GM12878 (cell line): ENCODE measurements around the gene NSD2. TPM values are rescaled to one million over a fixed set of nuclear protein-coding genes. Genes with fewer than 3 reads are reported as not detected.

ENCODE experiments used
- ATAC-seq: fragments of 200-7000 bp; cut with Tn5 transposase; 3 replicates; pipeline ENCODE4 v1.9.1; 2020; ENCODE audit warnings: mild to moderate bottlenecking, moderate library complexity
- BruUV-seq: library from RNA; stranded (reverse); fragments of 400-500 nt; replicated peaks from 2 replicates; lab custom pipeline; 2021; lab: Mats Ljungman, UMichigan
- CTCF ChIA-PET: fragments of 300-600 bp; sonication (Branson Sonifier 250); formaldehyde crosslinking; extraction: SDS; loops from one replicate; lab custom pipeline; 2021; ENCODE audit warnings: inconsistent platforms; lab: Yijun Ruan, JAX
- POLR2A ChIA-PET: fragments of 350-600 bp; formaldehyde crosslinking; extraction: SDS; loops from one replicate; lab custom pipeline; 2021; ENCODE audit warnings: inconsistent platforms; lab: Charles Lee
- RAD21 ChIA-PET: fragments of 300-600 bp; sonication (Branson Sonifier 250); formaldehyde crosslinking; loops from one replicate; lab custom pipeline; 2023; ENCODE audit warnings: antibody characterized with exemption; ENCODE audit not compliant: unreplicated experiment; lab: Charles Lee
- SMC1A ChIA-PET: fragments of 300-600 bp; sonication (Branson Sonifier 250); formaldehyde crosslinking; loops from one replicate; lab custom pipeline; 2023; ENCODE audit not compliant: unreplicated experiment, uncharacterized antibody; lab: Charles Lee
- DNase-seq: peaks from one replicate; pipeline ENCODE4 v3.0.0-alpha.2; 2011; ENCODE audit warnings: low read depth, low spot score
- FAIRE-seq: peaks from 3 replicates; lab custom pipeline; 2011; peaks lifted over from hg19 to GRCh38; lab: Jason Lieb, UNC
- H2AFZ ChIP-seq: 2 replicates; pipeline ENCODE4 v1.6.0; 2011; ENCODE audit warnings: low read depth, low read length, control low read depth; ENCODE audit not compliant: control insufficient read depth
- H3K27ac ChIP-seq: 2 replicates; pipeline ENCODE4 v1.5.1; 2011; ENCODE audit warnings: control low read depth; ENCODE audit not compliant: control insufficient read depth, insufficient read depth
- H3K27me3 ChIP-seq, 2 experiments: replicated peaks in 1 of 2; 2 replicates each; pipeline versions ENCODE4 v1.6.0 to v1.6.1; 2011; ENCODE audit warnings: low read length in 1 of 2; ENCODE audit not compliant: control insufficient read depth in 2 of 2, insufficient read depth in 2 of 2
- H3K36me3 ChIP-seq, 2 experiments: 2 replicates each; pipeline ENCODE4 v1.5.1; 2011; ENCODE audit warnings: low read length in 1 of 2; ENCODE audit not compliant: control insufficient read depth in 2 of 2, insufficient read depth in 2 of 2
- H3K4me1 ChIP-seq: 2 replicates; pipeline ENCODE4 v1.6.1; 2011; ENCODE audit warnings: mild to moderate bottlenecking, low read length, moderate library complexity, mixed read lengths; ENCODE audit not compliant: control insufficient read depth, insufficient read depth
- H3K4me2 ChIP-seq: 2 replicates; pipeline ENCODE4 v1.6.0; 2011; ENCODE audit warnings: control low read depth; ENCODE audit not compliant: control insufficient read depth, insufficient read depth
- H3K4me3 ChIP-seq: fragments of 200-600 bp; sonication (generic); 2 replicates; pipeline ENCODE4 v1.5.1; 2016
- H3K79me2 ChIP-seq: 2 replicates; pipeline ENCODE4 v1.6.0; 2011; ENCODE audit warnings: low read length; ENCODE audit not compliant: control insufficient read depth, insufficient read depth
- H3K9ac ChIP-seq: 2 replicates; pipeline ENCODE4 v1.8.0; 2011; ENCODE audit warnings: low read length, control low read depth, mixed read lengths; ENCODE audit not compliant: control insufficient read depth, insufficient read depth
- H3K9me3 ChIP-seq: replicated peaks from 3 replicates; pipeline ENCODE4 v1.5.1; 2011; ENCODE audit warnings: mild to moderate bottlenecking, low read length; ENCODE audit not compliant: control insufficient read depth, insufficient read depth
- H4K20me1 ChIP-seq: 2 replicates; pipeline ENCODE4 v1.6.0; 2011; ENCODE audit not compliant: control insufficient read depth, insufficient read depth
- BRCA1 ChIP-seq: IDR thresholded peaks from 2 replicates; pipeline ENCODE4 v1.6.1; 2011; ENCODE audit warnings: low read depth, low read length, improper control_type of control experiment
- EED ChIP-seq: sonication (generic); IDR thresholded peaks from 2 replicates; pipeline ENCODE4 v1.6.1; 2016; ENCODE audit warnings: antibody characterized with exemption, low read depth
- KLF5 ChIP-seq: fragments of 450-650 bp; IDR thresholded peaks from 2 replicates; pipeline ENCODE4 v1.6.1; 2014; ENCODE audit warnings: mild to moderate bottlenecking; ENCODE audit not compliant: partially characterized antibody
- PAX5 ChIP-seq: IDR thresholded peaks from 2 replicates; pipeline ENCODE4 v1.6.1; 2011; ENCODE audit warnings: low read depth, low read length, borderline replicate concordance
- SMC3 ChIP-seq: IDR thresholded peaks from 2 replicates; pipeline ENCODE4 v1.6.1; 2011; ENCODE audit warnings: low read length, improper control_type of control experiment, borderline replicate concordance
- SPI1 ChIP-seq: IDR thresholded peaks from 2 replicates; pipeline ENCODE4 v1.6.1; 2011; ENCODE audit warnings: low read depth, mild to moderate bottlenecking, low read length, moderate library complexity, borderline replicate concordance; ENCODE audit not compliant: insufficient read depth
- TCF3 ChIP-seq: IDR thresholded peaks from 2 replicates; pipeline ENCODE4 v1.6.1; 2012; ENCODE audit warnings: low read depth, mild to moderate bottlenecking, low read length, borderline replicate concordance; ENCODE audit not compliant: insufficient read depth
- YY1 ChIP-seq: IDR thresholded peaks from 2 replicates; pipeline ENCODE4 v1.6.1; 2011; ENCODE audit warnings: low read depth, mild to moderate bottlenecking, low read length
- WGBS: methylation state at CpG from one replicate; pipeline ENCODE4 v1.1.6; 2016; ENCODE audit warnings: low lambda C conversion rate; ENCODE audit not compliant: insufficient replicate concordance, insufficient coverage; ENCODE audit errors: missing lambda C conversion rate; 5-methylcytosine and 5-hydroxymethylcytosine counted together
- in situ Hi-C: fragments of 300-500 bp; cut with MboI; formaldehyde crosslinking; loops from 9 replicates; pipeline ENCODE4 v1.14.3; 2018; ENCODE audit warnings: mixed read lengths
- intact Hi-C: fragments of 100-400 bp; cut with micrococcal nuclease; formaldehyde crosslinking; loops from one replicate; pipeline ENCODE4 v1.14.2; 2022; ENCODE audit not compliant: unreplicated experiment
- polyA plus RNA-seq, 11 experiments: library from polyadenylated mRNA; depleted of rRNA in 4 of 11; unstranded in 6 of 11; stranded (reverse) in 5 of 11; fragments of >200 nt; fragmentation: Nextera tagmentation in 4 of 11; fragmentation: Illumina TruSeq in 1 of 11; extraction: Ambion mirVana in 4 of 11; extraction: Trizol in 1 of 11; gene quantifications; 1 replicate in 1 of 11; 2 replicates in 10 of 11; pipeline versions ENCODE4 v1.2.1 to v1.2.3, GENCODE V29; 2011 to 2016; ENCODE audit warnings: inconsistent platforms in 2 of 11, missing spikeins in 2 of 11, low read depth in 1 of 11
- total RNA-seq, 4 experiments: library from RNA; depleted of rRNA in 3 of 4; stranded (reverse); fragments of >200 nt in 3 of 4; fragmentation: Illumina TruSeq in 1 of 4; extraction: Trizol in 1 of 4; gene quantifications; 2 replicates each; pipeline versions ENCODE4 v1.2.1 to v1.2.3, GENCODE V29; 2013 to 2021
- TF ChIP-seq, protein P1 (sequence below): IDR thresholded peaks from 2 replicates; pipeline ENCODE4 v1.6.1; 2012; ENCODE audit warnings: low read depth, low read length, improper control_type of control experiment

The NSD2 gene
- total and polyA plus RNA-seq, 10 of the 15 experiments (the other 5 are each of a cell fraction or from before 2014, with no cell fraction given), result 8.6 to 139 (median 67.2) TPM

DNA sequence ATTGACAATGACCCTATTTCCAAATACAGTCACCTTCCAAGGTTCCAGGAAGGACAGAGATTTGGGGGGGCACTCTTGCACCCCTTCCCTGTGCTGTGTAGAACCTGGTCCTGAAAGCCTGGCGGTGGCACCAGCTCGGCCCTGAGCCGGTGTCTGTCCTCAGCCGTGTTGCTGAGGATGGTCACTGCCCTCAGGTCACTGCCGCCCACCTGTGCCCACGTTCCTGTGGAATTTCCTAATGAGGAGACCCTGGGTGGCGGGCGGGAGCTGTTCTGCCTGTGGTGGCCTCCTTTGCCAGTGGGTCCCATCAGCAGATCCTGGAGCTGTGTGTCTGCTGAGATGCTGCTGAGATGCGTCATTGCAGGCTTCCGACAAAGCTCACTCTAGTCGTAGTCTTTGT lies 104.7 kb downstream of the NSD2 start:
- Histone ChIP-seq H3K79me2 (no peaks in the 10 kb centered on the region), H2AFZ (no peak overlapping the region), H3K4me3 (no peak overlapping the region), H4K20me1 (no peaks in the 10 kb centered on the region), H3K4me1 (no peaks in the 10 kb centered on the region), H3K36me3 (peaks cover 21 to 48% of the 10 kb centered on the region in 2 experiments), H3K27me3 (no peaks in the 10 kb centered on the region), H3K9me3 (no peaks in the 10 kb centered on the region), H3K27ac (no peak overlapping the region), H3K9ac (no peak overlapping the region), H3K4me2 (no peak overlapping the region)
- FAIRE-seq, result no peak
- no TSS peak for BruUV-seq
- TF ChIP-seq EED (no peak), SPI1 (no peak), PAX5 (no peak), YY1 (no peak)
- SMC1A ChIA-PET, result no interaction called here
- no peak for DNase-seq
- intact Hi-C loops (no loop called here), in situ Hi-C loops (no loop called here)
- WGBS, result 96% methylated on average over 10 of the region's 11 CpGs
- RAD21 ChIA-PET, result no interaction called here
- CTCF ChIA-PET, result no interaction called here
- POLR2A ChIA-PET, result no interaction called here
- no peak for ATAC-seq

DNA sequence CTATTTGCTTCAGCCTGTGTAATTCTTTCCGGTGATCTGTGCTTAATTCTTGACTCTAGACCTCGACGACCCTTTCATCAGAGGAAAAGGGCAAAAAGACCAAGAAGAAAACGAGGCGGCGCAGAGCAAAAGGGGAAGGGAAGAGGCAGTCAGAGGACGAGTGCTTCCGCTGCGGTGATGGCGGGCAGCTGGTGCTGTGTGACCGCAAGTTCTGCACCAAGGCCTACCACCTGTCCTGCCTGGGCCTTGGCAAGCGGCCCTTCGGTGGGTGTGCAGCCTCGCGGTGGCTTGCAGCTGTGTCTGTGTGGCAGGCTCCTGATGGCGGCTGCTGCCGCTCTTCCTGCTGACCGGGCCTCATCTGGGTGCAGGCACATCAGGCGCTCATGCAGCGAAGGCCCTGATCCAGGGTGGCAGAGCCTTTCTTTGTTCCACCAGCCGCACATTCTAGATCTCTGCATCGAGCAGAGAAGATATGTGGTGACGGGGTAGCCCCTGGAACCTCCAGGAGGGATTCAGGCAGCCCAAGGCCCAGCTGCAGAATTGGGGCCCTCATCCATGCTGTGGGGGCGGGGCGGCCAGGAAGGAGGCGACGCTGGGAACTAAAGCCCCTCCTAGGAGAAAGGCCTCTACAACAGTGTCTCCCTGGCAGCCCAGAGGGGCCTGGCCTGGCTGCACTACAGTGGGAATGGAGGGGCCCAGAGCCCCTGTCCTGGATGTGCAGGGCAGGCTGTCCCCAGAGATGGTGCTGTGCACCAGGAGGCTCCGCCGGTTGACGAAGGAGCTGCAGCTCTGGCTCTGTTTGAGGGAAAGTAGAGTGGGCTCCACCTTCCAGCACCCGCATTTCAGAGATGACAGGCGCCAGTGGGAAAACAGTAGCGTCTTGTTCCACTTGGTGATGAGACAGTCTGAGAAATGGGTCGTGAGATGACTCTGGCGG lies 105.5 kb downstream of the NSD2 start:
- ChIA-PET SMC1A (no interaction called here), POLR2A (no interaction called here), RAD21 (no interaction called here), CTCF (no interaction called here)
- WGBS, result 95% methylated on average over 35 of the region's 35 CpGs
- no peaks in the 10 kb centered on the region for H3K79me2 ChIP-seq
- H3K4me2 ChIP-seq, result no peak overlapping the region
- FAIRE-seq, result no peak
- no peaks in the 10 kb centered on the region for H3K9me3 ChIP-seq
- H3K27ac ChIP-seq, result no peak overlapping the region
- no peak for DNase-seq
- H3K4me1 ChIP-seq, result no peaks in the 10 kb centered on the region
- H4K20me1 ChIP-seq, result no peaks in the 10 kb centered on the region
- intact Hi-C loops, result no loop called here
- H3K36me3 ChIP-seq, result peaks cover 18 to 49% of the 10 kb centered on the region in 2 experiments
- no peak for ATAC-seq
- H3K27me3 ChIP-seq, result no peaks in the 10 kb centered on the region
- no peak overlapping the region for H3K9ac ChIP-seq
- H2AFZ ChIP-seq, result no peak overlapping the region
- TF ChIP-seq BRCA1 (no peak), SMC3 (no peak), TCF3 (no peak), KLF5 (no peak)
- TF ChIP-seq, protein P1, sequence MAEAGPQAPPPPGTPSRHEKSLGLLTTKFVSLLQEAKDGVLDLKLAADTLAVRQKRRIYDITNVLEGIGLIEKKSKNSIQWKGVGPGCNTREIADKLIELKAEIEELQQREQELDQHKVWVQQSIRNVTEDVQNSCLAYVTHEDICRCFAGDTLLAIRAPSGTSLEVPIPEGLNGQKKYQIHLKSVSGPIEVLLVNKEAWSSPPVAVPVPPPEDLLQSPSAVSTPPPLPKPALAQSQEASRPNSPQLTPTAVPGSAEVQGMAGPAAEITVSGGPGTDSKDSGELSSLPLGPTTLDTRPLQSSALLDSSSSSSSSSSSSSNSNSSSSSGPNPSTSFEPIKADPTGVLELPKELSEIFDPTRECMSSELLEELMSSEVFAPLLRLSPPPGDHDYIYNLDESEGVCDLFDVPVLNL, result no peak
- no peak overlapping the region for H3K4me3 ChIP-seq
- no TSS peak for BruUV-seq
- in situ Hi-C loops, result no loop called here
